Ishikawa (cell line): ENCODE data around the gene FGD5.

Source experiments
- CREB1 ChIP-seq: IDR thresholded peaks from 2 replicates; pipeline ENCODE4 v1.6.1; 2012; ENCODE audit warnings: low read depth
- EGR1 ChIP-seq: IDR thresholded peaks from 2 replicates; pipeline ENCODE4 v1.6.1; 2012
- EP300 ChIP-seq: IDR thresholded peaks from 2 replicates; pipeline ENCODE4 v1.6.1; 2012; ENCODE audit warnings: borderline replicate concordance
- FOXM1 ChIP-seq: IDR thresholded peaks from 2 replicates; pipeline ENCODE4 v1.6.1; 2012; ENCODE audit warnings: low read depth, borderline replicate concordance
- MAX ChIP-seq: IDR thresholded peaks from 2 replicates; pipeline ENCODE4 v1.6.1; 2012
- NFIC ChIP-seq: IDR thresholded peaks from 2 replicates; pipeline ENCODE4 v1.6.1; 2012
- RAD21 ChIP-seq: IDR thresholded peaks from 2 replicates; pipeline ENCODE4 v1.6.1; 2012; ENCODE audit warnings: low read depth
- TAF1 ChIP-seq: IDR thresholded peaks from 2 replicates; pipeline ENCODE4 v1.6.1; 2012; ENCODE audit warnings: low read depth, mild to moderate bottlenecking
- TEAD4 ChIP-seq: IDR thresholded peaks from 2 replicates; pipeline ENCODE4 v1.6.1; 2012
- YY1 ChIP-seq: IDR thresholded peaks from 2 replicates; pipeline ENCODE4 v1.6.1; 2012; ENCODE audit warnings: low read depth
- TF ChIP-seq, protein P1 (sequence below): IDR thresholded peaks from 2 replicates; pipeline ENCODE4 v1.6.1; 2012; ENCODE audit warnings: low read depth, mild to moderate bottlenecking

- TF ChIP-seq NFIC (no peak), RAD21 (no peak), FOXM1 (no peak), TAF1 (no peak), MAX (no peak), EGR1 (no peak), CREB1 (no peak), TEAD4 (no peak), EP300 (no peak), YY1 (no peak)
- TF ChIP-seq, protein P1, sequence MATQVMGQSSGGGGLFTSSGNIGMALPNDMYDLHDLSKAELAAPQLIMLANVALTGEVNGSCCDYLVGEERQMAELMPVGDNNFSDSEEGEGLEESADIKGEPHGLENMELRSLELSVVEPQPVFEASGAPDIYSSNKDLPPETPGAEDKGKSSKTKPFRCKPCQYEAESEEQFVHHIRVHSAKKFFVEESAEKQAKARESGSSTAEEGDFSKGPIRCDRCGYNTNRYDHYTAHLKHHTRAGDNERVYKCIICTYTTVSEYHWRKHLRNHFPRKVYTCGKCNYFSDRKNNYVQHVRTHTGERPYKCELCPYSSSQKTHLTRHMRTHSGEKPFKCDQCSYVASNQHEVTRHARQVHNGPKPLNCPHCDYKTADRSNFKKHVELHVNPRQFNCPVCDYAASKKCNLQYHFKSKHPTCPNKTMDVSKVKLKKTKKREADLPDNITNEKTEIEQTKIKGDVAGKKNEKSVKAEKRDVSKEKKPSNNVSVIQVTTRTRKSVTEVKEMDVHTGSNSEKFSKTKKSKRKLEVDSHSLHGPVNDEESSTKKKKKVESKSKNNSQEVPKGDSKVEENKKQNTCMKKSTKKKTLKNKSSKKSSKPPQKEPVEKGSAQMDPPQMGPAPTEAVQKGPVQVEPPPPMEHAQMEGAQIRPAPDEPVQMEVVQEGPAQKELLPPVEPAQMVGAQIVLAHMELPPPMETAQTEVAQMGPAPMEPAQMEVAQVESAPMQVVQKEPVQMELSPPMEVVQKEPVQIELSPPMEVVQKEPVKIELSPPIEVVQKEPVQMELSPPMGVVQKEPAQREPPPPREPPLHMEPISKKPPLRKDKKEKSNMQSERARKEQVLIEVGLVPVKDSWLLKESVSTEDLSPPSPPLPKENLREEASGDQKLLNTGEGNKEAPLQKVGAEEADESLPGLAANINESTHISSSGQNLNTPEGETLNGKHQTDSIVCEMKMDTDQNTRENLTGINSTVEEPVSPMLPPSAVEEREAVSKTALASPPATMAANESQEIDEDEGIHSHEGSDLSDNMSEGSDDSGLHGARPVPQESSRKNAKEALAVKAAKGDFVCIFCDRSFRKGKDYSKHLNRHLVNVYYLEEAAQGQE = no peak
Measured at GRCh38 chr3:14803101-14803980, 15.4 kb upstream of the FGD5 start.
